HepG2 (cell line): ENCODE results near the gene PPP1CA. TPM values are rescaled to one million over a fixed set of nuclear protein-coding genes. Genes with fewer than 3 reads are reported as not detected.

Experiments
- ARNT2 ChIP-seq: sonication (generic); formaldehyde crosslinking; IDR thresholded peaks from 2 replicates; pipeline ENCODE4 v1.8.0; 2022; ENCODE audit warnings: mild to moderate bottlenecking, low read depth, missing genetic modification reagents, moderate library complexity
- EP300 ChIP-seq, 3 experiments: sonication (generic) in 1 of 3; formaldehyde crosslinking in 1 of 3; IDR thresholded peaks; 2 replicates each; pipeline versions ENCODE4 v1.5.1 to v1.6.1; 2011 to 2020; ENCODE audit warnings: low read depth in 2 of 3, low read length in 2 of 3, borderline replicate concordance in 1 of 3, improper control_type of control experiment in 1 of 3, mild to moderate bottlenecking in 1 of 3, missing genetic modification reagents in 1 of 3, moderate library complexity in 1 of 3
- FLYWCH1 ChIP-seq: sonication (generic); formaldehyde crosslinking; IDR thresholded peaks from 2 replicates; pipeline ENCODE4 v1.8.1; 2023; ENCODE audit warnings: mild to moderate bottlenecking, missing genetic modification reagents
- FOXC1 ChIP-seq: sonication (generic); formaldehyde crosslinking; IDR thresholded peaks from 2 replicates; pipeline ENCODE4 v1.8.0; 2022; ENCODE audit warnings: mild to moderate bottlenecking, missing genetic modification reagents, borderline replicate concordance
- FOXJ3 ChIP-seq: sonication (generic); formaldehyde crosslinking; IDR thresholded peaks from 2 replicates; pipeline ENCODE4 v1.4.0; 2020; ENCODE audit warnings: missing genetic modification reagents, mild to moderate bottlenecking, borderline replicate concordance
- MEIS2 ChIP-seq: sonication (generic); formaldehyde crosslinking; IDR thresholded peaks from 2 replicates; pipeline ENCODE4 v1.9.0; 2021; ENCODE audit warnings: mild to moderate bottlenecking, missing genetic modification reagents
- MLLT10 ChIP-seq: sonication (generic); formaldehyde crosslinking; IDR thresholded peaks from 2 replicates; pipeline ENCODE4 v1.4.0; 2020; ENCODE audit warnings: missing genetic modification reagents
- PAF1 ChIP-seq: IDR thresholded peaks from 2 replicates; pipeline ENCODE4 v1.6.1; 2016; ENCODE audit warnings: missing genetic modification reagents, missing compliant biosample characterization
- RAD21 ChIP-seq: fragments of 450-650 bp; formaldehyde crosslinking; IDR thresholded peaks from 2 replicates; pipeline ENCODE4 v1.5.0; 2020; ENCODE audit warnings: mild to moderate bottlenecking
- SAFB2 ChIP-seq: sonication (generic); formaldehyde crosslinking; IDR thresholded peaks from 2 replicates; pipeline ENCODE4 v1.5.1; 2020; ENCODE audit warnings: missing genetic modification reagents, low read depth, mild to moderate bottlenecking, borderline replicate concordance
- SALL2 ChIP-seq: sonication (generic); formaldehyde crosslinking; IDR thresholded peaks from 2 replicates; pipeline ENCODE4 v1.8.1; 2023; ENCODE audit warnings: mild to moderate bottlenecking, missing genetic modification reagents, inconsistent platforms
- SMC3 ChIP-seq: IDR thresholded peaks from 2 replicates; pipeline ENCODE4 v1.6.1; 2011; ENCODE audit warnings: low read length, improper control_type of control experiment
- SRSF9 ChIP-seq: fragments of 200-400 bp; formaldehyde crosslinking; IDR thresholded peaks from 2 replicates; pipeline ENCODE4 v1.6.1; 2018; ENCODE audit warnings: borderline replicate concordance, mild to moderate bottlenecking, low read depth, low read length; ENCODE audit not compliant: insufficient read depth, poor library complexity, severe bottlenecking
- SUZ12 ChIP-seq: fragments of 150-350 bp; IDR thresholded peaks from 2 replicates; pipeline ENCODE4 v1.6.1; 2014; ENCODE audit warnings: low read depth, low read length
- TEAD3 ChIP-seq: optimal IDR thresholded peaks from 2 replicates; pipeline ENCODE3; 2016; ENCODE audit warnings: borderline replicate concordance
- TOPORS ChIP-seq: sonication (generic); formaldehyde crosslinking; IDR thresholded peaks from 2 replicates; pipeline ENCODE4 v1.8.0; 2023; ENCODE audit warnings: mild to moderate bottlenecking, missing genetic modification reagents
- ZC3H4 ChIP-seq: sonication (generic); formaldehyde crosslinking; IDR thresholded peaks from 2 replicates; pipeline ENCODE4 v1.4.0; 2020; ENCODE audit warnings: missing genetic modification reagents, borderline replicate concordance
- ZNF44 ChIP-seq: sonication (generic); formaldehyde crosslinking; IDR thresholded peaks from 2 replicates; pipeline ENCODE4 v1.5.1; 2020; ENCODE audit warnings: mild to moderate bottlenecking, missing genetic modification reagents
- ZNF562 ChIP-seq: sonication (generic); formaldehyde crosslinking; IDR thresholded peaks from 2 replicates; pipeline ENCODE4 v1.8.0; 2022; ENCODE audit warnings: missing genetic modification reagents, borderline replicate concordance
- polyA plus RNA-seq, 8 experiments: library from polyadenylated mRNA; depleted of rRNA in 3 of 8; stranded (reverse) in 7 of 8; unstranded in 1 of 8; fragments of >200 nt; fragmentation: Illumina TruSeq in 4 of 8; extraction: Trizol in 4 of 8; gene quantifications; 2 replicates each; pipeline versions ENCODE4 v1.2.1 to v1.2.3, GENCODE V29; 2011 to 2016; ENCODE audit warnings: low read depth in 4 of 8, missing spikeins in 1 of 8, mixed read lengths in 1 of 8; ENCODE audit not compliant: insufficient read depth in 1 of 8
- total RNA-seq, 5 experiments: library from RNA; depleted of rRNA; stranded (reverse); fragments of >200 nt; fragmentation: Illumina TruSeq; extraction: Trizol; gene quantifications; 2 replicates each; pipeline ENCODE4 v1.2.3, GENCODE V29; 2016; ENCODE audit warnings: low read depth in 1 of 5
- TF ChIP-seq, protein P1 (sequence below): sonication (generic); formaldehyde crosslinking; IDR thresholded peaks from 2 replicates; pipeline ENCODE4 v1.5.0; 2020; ENCODE audit warnings: mild to moderate bottlenecking, missing genetic modification reagents, moderate library complexity
- TF ChIP-seq, protein P2 (sequence below), 2 experiments: sonication (generic) in 1 of 2; formaldehyde crosslinking in 1 of 2; IDR thresholded peaks; 2 replicates each; pipeline versions ENCODE4 v1.4.0 to v1.6.1; 2018 to 2020; ENCODE audit warnings: missing genetic modification reagents in 2 of 2, borderline replicate concordance in 1 of 2, low read depth in 1 of 2, mild to moderate bottlenecking in 1 of 2, missing biosample characterization in 1 of 2
- TF ChIP-seq, protein P3 (sequence below): sonication (generic); formaldehyde crosslinking; IDR thresholded peaks from 2 replicates; pipeline ENCODE4 v1.9.0; 2022; ENCODE audit warnings: low read depth, missing genetic modification reagents
- TF ChIP-seq, protein P4 (sequence below): IDR thresholded peaks from 2 replicates; pipeline ENCODE4 v1.6.1; 2018; ENCODE audit warnings: missing genetic modification reagents

Gene PPP1CA
- total and polyA plus RNA-seq, 2 of the 13 experiments (the other 11 are each of a cell fraction or from before 2014, with no cell fraction given), result 149 to 170 TPM

DNA sequence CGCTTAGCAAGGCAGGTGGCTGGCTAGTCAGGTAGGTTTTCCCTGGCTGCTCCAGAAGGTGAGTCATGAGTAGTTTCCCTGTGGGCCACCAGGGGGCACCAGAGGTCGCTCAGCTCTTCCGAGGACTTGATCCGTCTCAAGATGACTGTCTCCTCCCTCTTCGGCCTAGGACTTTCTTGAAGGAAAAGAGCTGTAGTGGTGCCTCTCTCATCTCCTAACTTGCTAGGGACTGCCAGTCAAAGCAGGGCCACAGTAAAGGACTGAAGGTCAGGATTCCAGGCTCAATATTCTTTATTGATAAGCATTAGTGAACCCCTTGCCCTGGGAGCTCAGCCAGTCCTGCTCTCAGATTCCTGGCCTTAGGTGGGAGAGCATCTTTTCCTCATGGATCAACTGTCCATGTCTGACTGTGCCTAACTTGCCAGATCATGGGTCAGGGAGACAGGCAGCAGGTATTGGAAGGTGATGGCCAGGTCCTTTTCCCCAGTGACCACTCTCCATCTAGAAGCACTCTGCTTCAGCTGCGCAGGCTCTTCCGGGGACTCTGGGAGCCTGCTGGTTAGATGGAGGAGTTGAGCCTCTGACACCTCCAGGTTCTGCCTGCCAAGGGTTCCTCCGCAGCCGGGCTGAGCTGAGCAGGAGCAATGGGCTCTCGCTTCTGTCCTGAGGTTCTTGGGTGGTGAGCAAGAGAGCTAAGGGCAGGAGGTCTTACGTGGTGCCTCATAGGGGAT is 50.2 kb downstream of the PPP1CA start (continued):
- TF ChIP-seq MEIS2 (no peak), TEAD3 (CRISPR knock-in tag) (peak; percentile 15), SRSF9 (no peak), TOPORS (CRISPR knock-in tag) (no peak), ZNF44 (CRISPR knock-in tag) (no peak), FOXC1 (CRISPR knock-in tag) (no peak), FOXJ3 (CRISPR knock-in tag) (no peak), MLLT10 (CRISPR knock-in tag) (no peak), SMC3 (peak; percentile 44; the same call in 1 of the 2 replicates), ARNT2 (CRISPR knock-in tag) (0 out of 2 replicates have a peak, but pooled peaks have one; percentile 44), EP300 (IDR thresholded peaks at IDR 0.05; ENCODE audit: low read depth in 2 of 2, low read length in 2 of 2) (no peak), EP300 (CRISPR knock-in tag; IDR thresholded peaks at IDR 0.05; ENCODE audit: borderline replicate concordance) (no peak), ZNF562 (CRISPR knock-in tag) (no peak), SAFB2 (CRISPR knock-in tag) (no peak), SUZ12 (no peak), RAD21 (CRISPR knock-in tag) (peak; percentile 36; the same call in 1 of the 2 replicates), SALL2 (no peak), FLYWCH1 (CRISPR knock-in tag) (no peak), PAF1 (CRISPR knock-in tag) (no peak), ZC3H4 (CRISPR knock-in tag) (no peak)
- TF ChIP-seq, protein P1, sequence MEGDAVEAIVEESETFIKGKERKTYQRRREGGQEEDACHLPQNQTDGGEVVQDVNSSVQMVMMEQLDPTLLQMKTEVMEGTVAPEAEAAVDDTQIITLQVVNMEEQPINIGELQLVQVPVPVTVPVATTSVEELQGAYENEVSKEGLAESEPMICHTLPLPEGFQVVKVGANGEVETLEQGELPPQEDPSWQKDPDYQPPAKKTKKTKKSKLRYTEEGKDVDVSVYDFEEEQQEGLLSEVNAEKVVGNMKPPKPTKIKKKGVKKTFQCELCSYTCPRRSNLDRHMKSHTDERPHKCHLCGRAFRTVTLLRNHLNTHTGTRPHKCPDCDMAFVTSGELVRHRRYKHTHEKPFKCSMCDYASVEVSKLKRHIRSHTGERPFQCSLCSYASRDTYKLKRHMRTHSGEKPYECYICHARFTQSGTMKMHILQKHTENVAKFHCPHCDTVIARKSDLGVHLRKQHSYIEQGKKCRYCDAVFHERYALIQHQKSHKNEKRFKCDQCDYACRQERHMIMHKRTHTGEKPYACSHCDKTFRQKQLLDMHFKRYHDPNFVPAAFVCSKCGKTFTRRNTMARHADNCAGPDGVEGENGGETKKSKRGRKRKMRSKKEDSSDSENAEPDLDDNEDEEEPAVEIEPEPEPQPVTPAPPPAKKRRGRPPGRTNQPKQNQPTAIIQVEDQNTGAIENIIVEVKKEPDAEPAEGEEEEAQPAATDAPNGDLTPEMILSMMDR (CRISPR knock-in tag), result peak; percentile 86
- TF ChIP-seq, protein P2, sequence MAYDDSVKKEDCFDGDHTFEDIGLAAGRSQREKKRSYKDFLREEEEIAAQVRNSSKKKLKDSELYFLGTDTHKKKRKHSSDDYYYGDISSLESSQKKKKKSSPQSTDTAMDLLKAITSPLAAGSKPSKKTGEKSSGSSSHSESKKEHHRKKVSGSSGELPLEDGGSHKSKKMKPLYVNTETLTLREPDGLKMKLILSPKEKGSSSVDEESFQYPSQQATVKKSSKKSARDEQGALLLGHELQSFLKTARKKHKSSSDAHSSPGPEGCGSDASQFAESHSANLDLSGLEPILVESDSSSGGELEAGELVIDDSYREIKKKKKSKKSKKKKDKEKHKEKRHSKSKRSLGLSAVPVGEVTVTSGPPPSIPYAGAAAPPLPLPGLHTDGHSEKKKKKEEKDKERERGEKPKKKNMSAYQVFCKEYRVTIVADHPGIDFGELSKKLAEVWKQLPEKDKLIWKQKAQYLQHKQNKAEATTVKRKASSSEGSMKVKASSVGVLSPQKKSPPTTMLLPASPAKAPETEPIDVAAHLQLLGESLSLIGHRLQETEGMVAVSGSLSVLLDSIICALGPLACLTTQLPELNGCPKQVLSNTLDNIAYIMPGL (CRISPR knock-in tag; IDR thresholded peaks at IDR 0.05; ENCODE audit: borderline replicate concordance in 1 of 2, low read depth in 1 of 2), result 0 out of 4 replicates have a peak, but pooled peaks of 1 of the 2 experiments have one; percentile 35
- TF ChIP-seq, protein P3, sequence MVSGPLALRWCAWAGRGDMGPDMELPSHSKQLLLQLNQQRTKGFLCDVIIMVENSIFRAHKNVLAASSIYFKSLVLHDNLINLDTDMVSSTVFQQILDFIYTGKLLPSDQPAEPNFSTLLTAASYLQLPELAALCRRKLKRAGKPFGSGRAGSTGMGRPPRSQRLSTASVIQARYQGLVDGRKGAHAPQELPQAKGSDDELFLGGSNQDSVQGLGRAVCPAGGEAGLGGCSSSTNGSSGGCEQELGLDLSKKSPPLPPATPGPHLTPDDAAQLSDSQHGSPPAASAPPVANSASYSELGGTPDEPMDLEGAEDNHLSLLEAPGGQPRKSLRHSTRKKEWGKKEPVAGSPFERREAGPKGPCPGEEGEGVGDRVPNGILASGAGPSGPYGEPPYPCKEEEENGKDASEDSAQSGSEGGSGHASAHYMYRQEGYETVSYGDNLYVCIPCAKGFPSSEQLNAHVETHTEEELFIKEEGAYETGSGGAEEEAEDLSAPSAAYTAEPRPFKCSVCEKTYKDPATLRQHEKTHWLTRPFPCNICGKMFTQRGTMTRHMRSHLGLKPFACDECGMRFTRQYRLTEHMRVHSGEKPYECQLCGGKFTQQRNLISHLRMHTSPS (CRISPR knock-in tag), result no peak
- TF ChIP-seq, protein P4, sequence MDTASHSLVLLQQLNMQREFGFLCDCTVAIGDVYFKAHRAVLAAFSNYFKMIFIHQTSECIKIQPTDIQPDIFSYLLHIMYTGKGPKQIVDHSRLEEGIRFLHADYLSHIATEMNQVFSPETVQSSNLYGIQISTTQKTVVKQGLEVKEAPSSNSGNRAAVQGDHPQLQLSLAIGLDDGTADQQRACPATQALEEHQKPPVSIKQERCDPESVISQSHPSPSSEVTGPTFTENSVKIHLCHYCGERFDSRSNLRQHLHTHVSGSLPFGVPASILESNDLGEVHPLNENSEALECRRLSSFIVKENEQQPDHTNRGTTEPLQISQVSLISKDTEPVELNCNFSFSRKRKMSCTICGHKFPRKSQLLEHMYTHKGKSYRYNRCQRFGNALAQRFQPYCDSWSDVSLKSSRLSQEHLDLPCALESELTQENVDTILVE, result no peak
